ENCODE data around the gene CACNA2D4.

Gene CACNA2D4

DNA sequence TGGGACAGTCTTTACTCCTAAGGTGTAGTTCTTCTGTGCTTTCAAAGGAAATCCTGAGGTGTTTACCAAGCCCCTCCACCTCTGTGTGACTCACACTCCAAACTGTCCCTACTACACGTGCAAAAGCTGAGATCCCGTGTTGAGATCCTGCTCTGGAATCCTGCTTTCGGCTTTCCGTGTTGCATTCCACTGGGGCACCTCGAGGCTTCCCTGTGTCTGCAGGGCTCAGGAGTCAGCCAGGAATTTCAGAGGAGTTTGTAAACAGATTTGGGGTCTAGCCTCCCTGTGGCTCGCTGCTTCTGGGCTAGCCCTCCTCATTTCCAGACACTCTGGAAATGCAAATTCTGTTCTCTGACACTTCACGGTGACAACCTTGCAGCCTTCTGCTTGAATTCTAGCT is 48.4 kb downstream of the CACNA2D4 start:
- no peak for DNase-seq (ENCODE audit: low read depth)

DNA sequence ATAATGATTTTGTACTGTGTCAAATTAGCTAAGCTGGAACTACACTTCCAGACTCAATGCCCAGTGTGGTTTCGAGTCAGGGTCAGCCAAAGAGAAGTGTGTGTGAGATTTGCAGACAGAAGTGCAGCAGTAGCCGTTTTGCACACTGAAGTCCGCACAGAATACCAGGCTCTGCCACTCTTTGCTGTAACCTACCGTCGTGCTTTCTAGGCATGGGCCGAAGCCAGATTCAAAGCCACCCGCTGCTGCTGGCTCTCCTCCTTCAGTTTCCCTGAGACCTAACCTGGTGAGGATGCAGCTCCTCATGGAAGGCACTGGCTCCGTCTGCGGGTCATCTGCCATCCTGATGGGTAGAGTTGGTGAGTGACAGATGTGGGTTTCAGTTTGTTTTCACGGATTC is 49.3 kb downstream of the CACNA2D4 start:
- no peak for DNase-seq (ENCODE audit: low read depth)

GRCh38 chr12:1865284-1865866 is 53.1 kb downstream of the CACNA2D4 start:
- DNase-seq (ENCODE audit: low read depth), result no peak

DNA sequence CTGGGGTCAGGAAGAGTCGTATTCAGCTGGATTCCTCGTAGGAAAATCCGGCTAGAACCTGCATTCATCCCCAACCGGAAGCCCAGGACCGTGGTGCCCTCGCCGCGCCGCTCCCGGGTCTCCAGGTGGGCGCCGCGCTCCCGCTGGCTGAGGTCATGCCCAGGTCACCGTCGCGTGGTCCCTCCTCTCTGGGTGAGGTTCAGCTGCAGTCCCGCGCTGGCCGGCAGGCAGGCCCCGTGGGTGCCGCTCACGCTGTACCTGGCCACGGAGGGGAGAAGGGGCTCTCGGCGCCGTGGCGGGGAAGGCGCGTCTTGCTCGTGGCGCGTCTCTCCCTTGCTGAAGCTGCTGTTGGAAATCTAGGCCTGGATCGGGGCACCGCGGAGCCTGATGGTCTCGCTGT is 53.6 kb downstream of the CACNA2D4 start:
- no peak for DNase-seq (ENCODE audit: low read depth)

DNA sequence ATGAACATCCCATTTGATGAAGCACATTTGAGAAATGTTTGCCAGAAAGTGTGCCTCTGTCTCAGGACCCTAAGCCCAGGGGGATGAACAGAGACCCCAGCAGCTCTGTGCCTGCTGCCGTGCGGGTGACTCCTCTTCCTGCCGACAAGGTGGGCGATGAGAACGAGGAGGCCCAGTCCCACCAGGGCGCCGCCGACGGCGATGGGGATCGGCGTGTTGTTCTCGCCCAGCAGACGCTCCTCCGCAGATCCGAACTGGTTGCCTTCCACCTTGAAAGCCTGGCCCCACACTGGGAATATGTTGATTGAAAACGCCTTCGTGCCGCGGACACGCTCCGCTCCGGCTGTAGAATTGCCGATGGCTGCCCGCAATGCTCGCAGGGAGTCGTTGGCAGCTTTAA is 54.0 kb downstream of the CACNA2D4 start:
- no peak for DNase-seq (ENCODE audit: low read depth)

DNA sequence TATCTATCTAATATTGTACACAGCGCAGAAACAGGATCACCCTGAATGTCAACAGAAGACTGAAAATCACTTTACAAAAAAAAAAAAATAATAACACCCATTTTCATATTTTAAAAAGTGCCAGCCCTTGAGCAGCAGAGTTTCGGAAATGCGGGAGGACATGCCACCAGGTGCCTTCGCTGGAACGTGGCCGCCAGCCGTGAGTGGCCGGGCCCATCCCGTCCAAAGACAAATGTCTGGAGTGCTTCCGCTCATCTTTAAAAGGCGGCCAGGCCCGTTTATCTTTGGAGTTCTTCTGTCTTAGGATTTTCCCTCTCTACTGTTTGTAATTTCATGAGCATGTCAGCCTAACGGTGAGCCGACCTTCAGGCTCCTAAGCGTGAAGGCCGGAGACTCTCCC is 54.6 kb downstream of the CACNA2D4 start:
- DNase-seq (ENCODE audit: low read depth), result no peak

GRCh38 chr12:1862973-1863372 is 55.5 kb downstream of the CACNA2D4 start:
- no peak for DNase-seq (ENCODE audit: low read depth)

DNA sequence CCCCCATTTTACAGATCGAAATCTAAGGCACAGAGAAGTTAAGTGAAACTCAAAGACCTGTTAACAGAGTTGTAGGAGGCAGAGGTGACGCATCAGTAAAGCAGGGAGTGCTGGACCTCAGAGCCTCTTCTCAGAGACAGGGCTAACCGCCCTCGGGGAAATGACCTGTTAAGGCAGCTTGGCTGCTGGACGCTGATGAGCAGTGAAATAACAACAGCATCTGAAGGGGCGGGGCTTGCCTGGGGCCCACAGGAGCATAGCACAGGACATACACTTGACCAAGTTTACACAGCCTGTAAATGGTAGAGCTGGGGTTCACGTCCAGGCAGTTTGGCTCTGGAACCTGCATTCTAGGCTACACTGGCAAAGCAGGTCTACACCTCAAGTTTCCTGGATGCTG is 58.8 kb downstream of the CACNA2D4 start:
- no peak for DNase-seq (ENCODE audit: low read depth)

GRCh38 chr12:1858456-1858855 is 60.0 kb downstream of the CACNA2D4 start:
- no peak for DNase-seq (ENCODE audit: low read depth)

GRCh38 chr12:1857821-1858220 is 60.6 kb downstream of the CACNA2D4 start:
- DNase-seq (ENCODE audit: low read depth), result no peak

GRCh38 chr12:1857086-1857485 is 61.4 kb downstream of the CACNA2D4 start:
- DNase-seq (ENCODE audit: low read depth), result no peak

DNA sequence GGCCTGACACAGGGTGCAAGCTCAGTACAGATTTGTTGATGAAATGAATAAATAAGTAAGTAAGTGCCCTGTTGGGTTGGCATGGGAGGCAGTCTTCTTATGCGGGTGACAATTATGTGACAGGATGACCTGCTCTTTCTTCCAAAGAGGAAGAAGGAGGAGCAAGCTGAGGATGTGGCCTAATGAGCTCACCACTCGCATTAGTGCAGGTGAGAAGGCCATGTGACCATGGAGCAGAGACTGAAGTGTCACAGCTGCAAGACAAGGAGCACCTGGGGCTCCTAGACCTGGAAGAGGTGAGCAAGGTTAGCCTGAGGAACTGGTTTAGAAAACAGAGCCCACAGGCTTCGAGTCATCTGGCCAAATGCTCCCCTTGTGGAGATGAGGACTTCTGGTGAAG is 63.2 kb downstream of the CACNA2D4 start:
- DNase-seq (ENCODE audit: low read depth), result no peak

DNA sequence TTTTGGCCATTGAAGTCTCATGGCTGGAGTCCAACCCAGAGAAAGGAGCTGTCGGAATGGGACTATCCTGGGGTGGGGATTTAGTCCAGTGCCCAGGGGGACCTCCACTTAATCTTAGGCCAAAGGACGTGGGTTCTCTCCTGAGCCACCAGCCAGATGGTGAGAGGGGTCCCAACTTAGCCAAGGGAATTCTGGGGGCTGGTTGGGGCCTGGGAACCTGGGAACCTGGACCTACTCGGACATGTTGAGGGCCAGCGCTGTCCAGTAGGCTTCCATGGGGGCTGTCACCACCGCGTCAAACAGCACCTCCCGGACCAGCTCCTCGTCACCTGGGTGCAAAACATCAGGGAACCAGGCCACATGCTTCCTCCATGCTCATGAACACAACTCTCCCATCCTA is 64.7 kb downstream of the CACNA2D4 start:
- no peak for DNase-seq (ENCODE audit: low read depth)

DNA sequence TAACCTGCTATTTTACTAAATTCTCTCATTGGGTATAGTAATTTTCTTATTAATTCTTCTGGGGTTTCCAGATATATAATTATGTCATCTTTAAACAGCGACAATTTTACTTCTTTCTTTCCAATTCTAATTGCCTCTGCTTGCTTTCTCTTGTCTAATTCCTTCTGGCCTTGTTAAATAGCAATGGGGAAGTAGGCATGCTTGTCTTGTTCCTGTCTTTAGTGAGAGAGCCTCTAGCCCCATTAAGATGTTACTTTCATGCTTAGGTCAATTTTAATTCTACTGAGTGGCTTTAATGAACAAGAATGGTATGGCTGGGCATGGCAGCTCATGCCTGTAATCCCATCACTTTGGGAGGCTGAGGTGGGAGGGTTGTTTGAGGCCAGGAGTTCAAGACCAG is 66.4 kb downstream of the CACNA2D4 start:
- DNase-seq (ENCODE audit: low read depth), result no peak

- DNase-seq (ENCODE audit: low read depth), result peak; percentile 73
Observed at GRCh38 chr12:1851151-1851701, 67.2 kb downstream of the CACNA2D4 start.

GRCh38 chr12:1848745-1849144 is 69.7 kb downstream of the CACNA2D4 start:
- DNase-seq (ENCODE audit: low read depth), result no peak

- DNase-seq (ENCODE audit: low read depth), result no peak
Observed at GRCh38 chr12:1848146-1848545, 70.3 kb downstream of the CACNA2D4 start.

- DNase-seq (ENCODE audit: low read depth), result no peak
Observed at GRCh38 chr12:1847411-1847810, 71.0 kb downstream of the CACNA2D4 start.

GRCh38 chr12:1846421-1847405 is 71.7 kb downstream of the CACNA2D4 start:
- DNase-seq (ENCODE audit: low read depth), result no peak

- no peak for DNase-seq (ENCODE audit: low read depth)
Observed at GRCh38 chr12:1845886-1846285, 72.6 kb downstream of the CACNA2D4 start.

DNA sequence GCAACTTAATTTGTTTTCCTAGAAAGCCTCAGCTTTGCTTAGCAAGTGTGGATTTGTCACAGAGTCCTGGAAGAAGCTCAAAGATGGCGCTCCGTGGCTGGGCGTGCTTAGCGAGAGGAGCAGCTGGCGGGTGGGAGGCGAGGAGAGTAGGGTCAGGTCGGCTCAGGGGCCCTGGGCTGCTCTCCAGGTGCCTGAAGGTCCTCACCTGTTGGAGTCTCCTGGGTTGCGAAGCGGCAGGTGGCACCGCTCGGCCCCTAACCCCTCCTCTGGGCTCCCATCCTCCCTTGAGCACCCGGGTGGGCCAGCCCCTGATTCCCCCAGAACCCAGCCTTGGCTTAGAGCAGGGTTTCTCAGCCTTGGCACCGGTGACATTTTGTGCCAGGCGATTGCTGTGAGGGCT is 73.0 kb downstream of the CACNA2D4 start:
- DNase-seq (ENCODE audit: low read depth), result no peak

- no peak for DNase-seq (ENCODE audit: low read depth)
Observed at GRCh38 chr12:1844661-1845409, 73.6 kb downstream of the CACNA2D4 start.

DNA sequence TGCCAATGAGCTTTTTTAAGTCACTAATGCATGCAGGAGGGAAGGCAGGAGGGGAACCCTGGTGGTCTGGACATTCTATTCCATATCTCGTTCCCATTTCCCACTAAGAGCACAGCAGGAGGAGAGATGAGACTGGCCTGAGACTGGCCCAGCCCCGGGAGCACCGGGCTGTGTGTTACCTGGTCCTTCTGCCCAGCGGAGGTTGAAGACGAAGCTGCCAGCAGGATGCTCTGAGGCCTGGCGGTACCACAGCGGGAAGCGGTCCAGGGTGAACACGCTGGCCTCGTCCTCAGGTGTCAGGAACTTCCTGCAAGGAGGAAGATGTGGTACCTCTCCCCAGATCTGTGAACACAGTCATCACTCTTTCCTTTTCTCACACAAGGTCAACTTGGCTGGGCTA is 74.2 kb downstream of the CACNA2D4 start:
- no peak for DNase-seq (ENCODE audit: low read depth)
